GM12875 (cell line): ENCODE measurements around the gene BLOC1S5.

Experiments
- H3K4me3 ChIP-seq: one replicate; pipeline ENCODE4 v1.5.1; 2011; ENCODE audit warnings: low read depth, low read length, control low read depth
- CTCF ChIP-seq: IDR thresholded peaks from 2 replicates; pipeline ENCODE4 v1.5.1; 2011; ENCODE audit warnings: low read depth, mild to moderate bottlenecking, control low read depth, inconsistent platforms, low read length, moderate library complexity, borderline replicate concordance; ENCODE audit not compliant: insufficient read depth

BLOC1S5 gene

GRCh38 chr6:8087870-8088754, 23.9 kb upstream of the BLOC1S5 start:
- no peak overlapping the region for H3K4me3 ChIP-seq
- no peak for TF ChIP-seq CTCF

GRCh38 chr6:8086755-8087306, 22.6 kb upstream of the BLOC1S5 start:
- TF ChIP-seq CTCF: no peak
- no peak overlapping the region for H3K4me3 ChIP-seq

- H3K4me3 ChIP-seq: no peak overlapping the region
- TF ChIP-seq CTCF: no peak
These were observed 20.9 kb upstream of the BLOC1S5 start for GRCh38 chr6:8085053-8085511.

GRCh38 chr6:8084586-8084985, 20.4 kb upstream of the BLOC1S5 start:
- no peak overlapping the region for H3K4me3 ChIP-seq
- no peak for TF ChIP-seq CTCF

- no peak overlapping the region for H3K4me3 ChIP-seq
- no peak for TF ChIP-seq CTCF
These were observed 19.0 kb upstream of the BLOC1S5 start for GRCh38 chr6:8082954-8083858.

GRCh38 chr6:8082572-8082953, 18.4 kb upstream of the BLOC1S5 start:
- H3K4me3 ChIP-seq: no peak overlapping the region
- TF ChIP-seq CTCF: no peak
